Stimulated activated CD4-positive, alpha-beta T cell treated with anti-CD3 and anti-CD28 coated beads, Interleukin-15, amount 100 ng/mL, for 24 hours (primary cell): ENCODE measurements around the gene FZD1.

ENCODE experiments used
- DNase-seq: peaks from one replicate; pipeline ENCODE4 v3.0.0-alpha.2; 2020

FZD1 gene

GRCh38 chr7:91264046-91264923 is at the start of gene FZD1:
Gene FZD1, plus strand, starts transcription at chr7:91264433. Its CDS starts 448 bp downstream, at chr7:91264881.
- peak; percentile 86 for DNase-seq

- no peak for DNase-seq
These were observed 37.8 kb upstream of the FZD1 start for GRCh38 chr7:91226411-91226810.

- no peak for DNase-seq
These were observed 35.9 kb upstream of the FZD1 start for GRCh38 chr7:91228327-91228726.

- no peak for DNase-seq
These were observed 35.2 kb upstream of the FZD1 start for GRCh38 chr7:91228927-91229558.

GRCh38 chr7:91230100-91230499 is 34.1 kb upstream of the FZD1 start:
- no peak for DNase-seq

- DNase-seq: no peak
These were observed 33.7 kb upstream of the FZD1 start for GRCh38 chr7:91230503-91230902.

GRCh38 chr7:91233212-91233611 is 31.0 kb upstream of the FZD1 start:
- DNase-seq: no peak

GRCh38 chr7:91235211-91235832 is 28.9 kb upstream of the FZD1 start:
- no peak for DNase-seq

GRCh38 chr7:91239171-91239604 is 25.0 kb upstream of the FZD1 start:
- DNase-seq: no peak

- no peak for DNase-seq
These were observed 24.5 kb upstream of the FZD1 start for GRCh38 chr7:91239772-91240171.

- DNase-seq: no peak
These were observed 23.8 kb upstream of the FZD1 start for GRCh38 chr7:91240376-91240941.

- DNase-seq: no peak
These were observed 22.0 kb upstream of the FZD1 start for GRCh38 chr7:91242097-91242844.

- no peak for DNase-seq
These were observed 20.5 kb upstream of the FZD1 start for GRCh38 chr7:91243591-91244301.

- no peak for DNase-seq
These were observed 16.7 kb upstream of the FZD1 start for GRCh38 chr7:91247500-91247899.

- no peak for DNase-seq
These were observed 15.2 kb upstream of the FZD1 start for GRCh38 chr7:91248996-91249395.

- no peak for DNase-seq
These were observed 14.6 kb upstream of the FZD1 start for GRCh38 chr7:91249506-91250233.

GRCh38 chr7:91250706-91251105 is 13.5 kb upstream of the FZD1 start:
- DNase-seq: no peak

GRCh38 chr7:91251877-91252276 is 12.4 kb upstream of the FZD1 start:
- no peak for DNase-seq

GRCh38 chr7:91263384-91264045 is 718 bp upstream of the FZD1 start:
- DNase-seq: peak; percentile 5

- DNase-seq: peak; percentile 46
These were observed 870 bp downstream of the FZD1 start for GRCh38 chr7:91264924-91265681.
